AG09319 (cell line): ENCODE results near the gene CEP19.
"Not testable (repeated sequence)": the region's sequence is repeated elsewhere in the genome, so short reads cannot be mapped to it uniquely, and the experiment has no call there.

Source experiments
- DNase-seq: peaks from one replicate; pipeline ENCODE4 v3.0.0-alpha.2; 2010; ENCODE audit warnings: low read depth; ENCODE audit errors: extremely low read depth
- TF ChIP-seq, protein P1 (sequence below): IDR thresholded peaks from 2 replicates; pipeline ENCODE4 v1.5.1; 2011; ENCODE audit warnings: low read depth, mild to moderate bottlenecking, inconsistent platforms, low read length, moderate library complexity

CEP19 gene

GRCh38 chr3:196711838-196712513 is at the start of gene CEP19, which contains the start of gene PIGX:
Gene CEP19 (minus strand): TSS chr3:196712250. CDS start chr3:196708657, 3,593 bp downstream.
Gene PIGX (plus strand): TSS chr3:196712377.
- TF ChIP-seq, protein P1, sequence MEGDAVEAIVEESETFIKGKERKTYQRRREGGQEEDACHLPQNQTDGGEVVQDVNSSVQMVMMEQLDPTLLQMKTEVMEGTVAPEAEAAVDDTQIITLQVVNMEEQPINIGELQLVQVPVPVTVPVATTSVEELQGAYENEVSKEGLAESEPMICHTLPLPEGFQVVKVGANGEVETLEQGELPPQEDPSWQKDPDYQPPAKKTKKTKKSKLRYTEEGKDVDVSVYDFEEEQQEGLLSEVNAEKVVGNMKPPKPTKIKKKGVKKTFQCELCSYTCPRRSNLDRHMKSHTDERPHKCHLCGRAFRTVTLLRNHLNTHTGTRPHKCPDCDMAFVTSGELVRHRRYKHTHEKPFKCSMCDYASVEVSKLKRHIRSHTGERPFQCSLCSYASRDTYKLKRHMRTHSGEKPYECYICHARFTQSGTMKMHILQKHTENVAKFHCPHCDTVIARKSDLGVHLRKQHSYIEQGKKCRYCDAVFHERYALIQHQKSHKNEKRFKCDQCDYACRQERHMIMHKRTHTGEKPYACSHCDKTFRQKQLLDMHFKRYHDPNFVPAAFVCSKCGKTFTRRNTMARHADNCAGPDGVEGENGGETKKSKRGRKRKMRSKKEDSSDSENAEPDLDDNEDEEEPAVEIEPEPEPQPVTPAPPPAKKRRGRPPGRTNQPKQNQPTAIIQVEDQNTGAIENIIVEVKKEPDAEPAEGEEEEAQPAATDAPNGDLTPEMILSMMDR: no peak
- peak; percentile 62 for DNase-seq

GRCh38 chr3:196757876-196758739 is 46.1 kb upstream of the CEP19 start:
- no peak for DNase-seq
- TF ChIP-seq, protein P1: no peak

GRCh38 chr3:196756732-196757131 is 44.7 kb upstream of the CEP19 start:
- TF ChIP-seq, protein P1: no peak
- no peak for DNase-seq

- no peak for DNase-seq
- TF ChIP-seq, protein P1: no peak
Measured at GRCh38 chr3:196754091-196754981, 42.3 kb upstream of the CEP19 start.

DNA sequence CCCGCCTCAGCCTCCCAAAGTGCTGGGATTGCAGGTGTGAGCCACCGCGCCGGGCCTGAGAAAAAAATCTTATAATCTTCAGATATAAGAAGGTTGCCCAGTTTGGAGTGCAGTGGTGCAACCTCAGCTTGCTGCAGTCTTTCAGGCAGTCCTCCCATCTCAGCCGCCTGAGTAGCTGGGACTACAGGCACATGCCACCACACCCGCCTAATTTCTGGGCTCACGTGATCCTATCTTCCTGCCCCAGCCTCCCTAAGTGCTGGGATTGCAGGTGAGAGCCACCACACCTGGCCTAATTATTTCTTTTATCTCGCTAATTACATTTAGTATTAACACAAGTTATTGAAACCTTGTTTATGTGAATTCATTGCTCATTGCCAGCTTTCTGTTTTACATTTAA is 41.2 kb upstream of the CEP19 start:
- no peak for DNase-seq
- TF ChIP-seq, protein P1: no peak

- DNase-seq: no peak
- TF ChIP-seq, protein P1: no peak
Measured at GRCh38 chr3:196749125-196749524, 37.1 kb upstream of the CEP19 start.

DNA sequence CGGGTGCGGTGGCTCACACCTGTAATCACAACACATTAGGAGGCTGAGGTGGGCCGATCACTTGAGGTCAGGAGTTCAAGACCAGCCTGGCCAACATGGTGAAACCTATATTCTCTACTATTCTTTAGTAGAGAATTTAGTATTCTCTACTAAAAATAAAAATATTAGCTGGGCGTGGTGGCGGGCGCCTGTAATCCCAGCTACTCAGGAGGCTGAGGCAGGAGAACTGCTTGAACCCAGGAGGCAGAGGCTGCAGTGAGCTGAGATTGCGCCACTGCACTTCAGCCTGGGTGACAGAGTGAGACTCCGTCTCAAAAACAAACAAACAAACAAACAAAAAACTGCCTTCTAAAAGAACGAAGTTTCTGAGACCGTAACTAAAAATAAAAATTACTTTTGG is 31.5 kb upstream of the CEP19 start:
- not testable (repeated sequence) for DNase-seq
